Stimulated activated CD4-positive, alpha-beta T cell treated with anti-CD3 and anti-CD28 coated beads, Interleukin-2, amount 100 ng/mL, for 48 hours (primary cell): Measurements from ENCODE around the gene DAGLA.

Experiments used
- DNase-seq, 2 donors: peaks; one replicate each; pipeline ENCODE4 v3.0.0-alpha.2; 2020

DAGLA gene

GRCh38 chr11:61693922-61694601, 13.9 kb downstream of the DAGLA start:
- DNase-seq, result no peak

- DNase-seq, result no peak
Observed at GRCh38 chr11:61694602-61694939, 14.4 kb downstream of the DAGLA start.

GRCh38 chr11:61694946-61695706, 14.9 kb downstream of the DAGLA start:
- DNase-seq, result no peak

- DNase-seq, result peak; percentile 86 to 87
Observed at GRCh38 chr11:61695917-61696316, 15.7 kb downstream of the DAGLA start.

GRCh38 chr11:61696602-61697001, 16.4 kb downstream of the DAGLA start:
- no peak for DNase-seq

GRCh38 chr11:61697078-61697502, 16.9 kb downstream of the DAGLA start:
- no peak for DNase-seq

GRCh38 chr11:61697764-61698163, 17.6 kb downstream of the DAGLA start:
- DNase-seq, result no peak

GRCh38 chr11:61698173-61698948, 18.2 kb downstream of the DAGLA start:
- DNase-seq, result no peak

GRCh38 chr11:61699737-61700160, 19.6 kb downstream of the DAGLA start:
- no peak for DNase-seq

GRCh38 chr11:61700212-61700611, 20.0 kb downstream of the DAGLA start:
- no peak for DNase-seq

- DNase-seq, result no peak
Observed at GRCh38 chr11:61700720-61701119, 20.5 kb downstream of the DAGLA start.

GRCh38 chr11:61701242-61701886, 21.2 kb downstream of the DAGLA start:
- no peak for DNase-seq

GRCh38 chr11:61702701-61703312, 22.6 kb downstream of the DAGLA start:
- DNase-seq, result no peak

GRCh38 chr11:61704838-61705237, 24.6 kb downstream of the DAGLA start:
- DNase-seq, result no peak

- DNase-seq, result no peak
Observed at GRCh38 chr11:61706452-61707400, 26.5 kb downstream of the DAGLA start.

GRCh38 chr11:61707574-61707973, 27.4 kb downstream of the DAGLA start:
- no peak for DNase-seq

- no peak for DNase-seq
Observed at GRCh38 chr11:61709110-61709509, 28.9 kb downstream of the DAGLA start.

- no peak for DNase-seq
Observed at GRCh38 chr11:61709572-61709971, 29.4 kb downstream of the DAGLA start.

GRCh38 chr11:61710019-61710418, 29.8 kb downstream of the DAGLA start:
- DNase-seq, result no peak

GRCh38 chr11:61711037-61711436, 30.8 kb downstream of the DAGLA start:
- no peak for DNase-seq

GRCh38 chr11:61711498-61711897, 31.3 kb downstream of the DAGLA start:
- DNase-seq, result no peak

- DNase-seq, result no peak
Observed at GRCh38 chr11:61712314-61712713, 32.1 kb downstream of the DAGLA start.
